ENCODE results near the gene NR3C2.
"Not testable (repeated sequence)": the region's sequence is repeated elsewhere in the genome, so short reads cannot be mapped to it uniquely, and the experiment has no call there.

Gene NR3C2

DNA sequence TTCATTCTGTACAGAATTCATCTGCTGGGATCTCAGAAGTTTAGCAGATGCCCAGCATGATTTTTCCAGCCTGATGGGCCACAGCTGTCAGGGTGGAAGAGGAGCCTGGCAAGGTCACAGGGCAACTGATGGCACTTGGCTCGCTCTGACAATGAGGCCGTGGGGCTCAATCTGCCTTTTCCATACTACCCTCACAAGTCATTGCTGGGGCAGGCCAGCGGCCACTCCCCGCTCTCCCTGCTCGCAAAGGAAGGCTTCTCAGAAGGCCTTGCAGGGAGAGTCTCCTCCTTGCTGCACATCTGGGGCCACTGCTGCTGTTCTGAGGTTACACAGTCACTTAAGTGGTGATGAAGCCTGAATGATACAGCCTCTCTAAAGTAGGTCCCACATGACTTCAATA is 349.1 kb downstream of the NR3C2 start:
- DNase-seq: no peak

DNA sequence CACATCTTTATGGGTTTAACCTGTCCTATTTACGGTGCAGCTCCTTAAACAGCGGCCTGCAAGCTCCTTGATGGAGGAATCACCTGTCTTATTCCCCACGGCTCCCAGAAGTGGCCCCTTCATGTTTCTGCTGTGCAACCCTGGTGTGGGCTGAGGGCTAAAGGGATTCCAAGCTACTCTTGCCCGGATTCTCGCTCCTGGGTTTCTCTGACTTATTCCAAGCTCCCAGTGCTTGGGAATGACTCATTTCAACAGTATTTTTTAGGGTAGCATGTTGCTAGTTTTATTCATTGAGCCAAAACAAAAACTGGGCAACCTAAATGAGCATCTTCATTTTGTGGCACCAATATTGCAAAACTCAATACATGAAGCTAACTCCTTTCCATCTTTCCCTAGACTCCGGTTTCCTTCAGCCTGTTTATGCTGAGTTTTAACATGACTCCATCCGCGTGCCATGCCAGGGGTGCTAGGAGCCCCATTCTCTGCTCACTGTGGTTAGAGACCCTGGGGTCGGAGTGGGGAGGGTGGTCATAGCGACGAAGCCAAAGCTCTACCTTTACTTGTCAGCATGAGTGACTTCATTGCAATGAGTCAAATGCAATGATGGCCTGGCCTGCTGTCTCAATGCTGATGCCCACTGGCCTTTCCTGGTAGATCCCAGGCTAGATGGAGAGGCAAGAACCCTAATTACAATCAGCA is 349.7 kb downstream of the NR3C2 start:
- no peak for DNase-seq

DNA sequence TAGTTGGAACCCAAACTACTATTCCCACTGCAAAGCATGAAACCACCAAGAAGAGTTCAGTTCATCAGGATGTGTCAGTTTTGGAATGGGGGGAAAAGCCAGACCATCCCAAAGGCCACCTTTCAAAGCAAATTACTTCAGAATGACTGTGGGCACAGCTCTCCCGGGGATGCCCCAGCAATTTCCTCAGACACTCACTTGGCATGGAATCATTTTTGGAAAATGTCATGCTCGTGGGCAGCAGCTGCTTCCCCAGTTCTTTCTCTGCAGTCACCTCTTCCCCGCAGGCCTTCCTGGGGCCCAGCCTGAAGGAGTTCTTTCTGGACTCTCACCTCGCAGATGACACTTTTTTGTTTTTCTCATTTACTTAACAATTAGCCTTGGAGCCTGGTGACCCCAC is 350.3 kb downstream of the NR3C2 start:
- no peak for DNase-seq

DNA sequence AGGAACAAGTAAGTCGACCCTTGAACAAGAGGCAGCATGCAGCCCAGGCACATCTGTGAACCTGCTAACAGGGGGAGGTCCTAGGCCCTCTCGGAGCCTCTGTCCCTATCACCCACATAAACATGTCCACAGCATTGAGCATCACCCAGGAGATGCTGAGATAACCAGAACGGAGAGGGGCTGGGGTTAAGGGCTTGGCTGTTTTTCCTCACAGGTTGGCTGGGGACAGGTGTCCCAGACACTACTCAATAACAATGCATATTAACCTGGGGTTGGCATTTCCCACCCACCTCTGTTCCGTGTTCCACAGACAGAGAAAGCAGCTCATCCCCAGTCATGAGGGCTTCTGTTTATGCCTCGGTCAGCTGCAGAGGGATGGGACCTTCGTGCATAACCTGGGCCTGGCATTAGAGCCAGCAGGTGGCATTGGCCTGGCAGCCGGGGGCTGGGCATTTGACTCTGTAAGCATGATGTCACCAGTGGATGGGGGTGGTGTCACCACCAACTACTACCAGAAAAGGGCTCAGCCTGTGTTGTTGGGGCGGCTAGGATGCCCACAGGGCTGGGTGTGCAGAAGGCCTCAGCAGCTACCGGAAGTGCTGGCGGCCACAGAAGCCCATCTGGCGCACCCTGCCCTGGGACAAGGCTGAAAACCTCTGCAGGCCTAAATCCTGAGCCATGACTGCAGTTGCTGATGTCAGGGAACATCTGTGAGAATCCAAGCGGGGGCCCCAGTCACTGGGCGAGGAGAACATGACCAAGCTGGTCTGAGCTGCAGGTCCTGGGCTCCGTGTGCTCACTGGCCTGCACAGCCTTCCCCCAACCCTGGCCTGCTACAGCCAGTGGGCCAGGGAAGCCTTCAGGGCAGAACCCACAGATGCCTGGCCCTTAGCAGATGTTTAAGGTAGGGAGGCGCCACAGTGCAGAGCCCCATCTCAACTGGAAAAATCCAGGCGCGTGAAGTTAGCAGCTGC is 351.4 kb downstream of the NR3C2 start:
- no peak for DNase-seq

DNA sequence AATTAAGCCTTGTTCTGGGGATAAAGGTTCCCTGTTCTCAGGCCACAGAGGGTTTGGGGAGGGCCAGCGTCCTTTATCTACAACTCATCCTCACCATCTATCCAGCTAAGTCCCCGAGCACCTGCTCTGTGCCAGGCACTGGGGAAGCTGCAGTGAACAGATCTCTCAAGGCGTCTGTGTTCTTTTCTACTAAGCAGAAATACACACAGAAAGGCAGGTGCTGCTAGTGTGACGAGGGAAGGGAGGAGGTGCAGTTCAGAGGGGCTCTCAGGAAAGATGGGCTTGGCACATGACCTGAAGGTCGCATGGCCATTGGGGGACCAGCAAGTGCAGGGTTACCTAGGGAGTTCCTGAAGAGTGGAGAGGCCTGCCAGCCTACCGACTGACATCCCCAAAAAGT is 352.2 kb downstream of the NR3C2 start:
- no peak for DNase-seq

DNA sequence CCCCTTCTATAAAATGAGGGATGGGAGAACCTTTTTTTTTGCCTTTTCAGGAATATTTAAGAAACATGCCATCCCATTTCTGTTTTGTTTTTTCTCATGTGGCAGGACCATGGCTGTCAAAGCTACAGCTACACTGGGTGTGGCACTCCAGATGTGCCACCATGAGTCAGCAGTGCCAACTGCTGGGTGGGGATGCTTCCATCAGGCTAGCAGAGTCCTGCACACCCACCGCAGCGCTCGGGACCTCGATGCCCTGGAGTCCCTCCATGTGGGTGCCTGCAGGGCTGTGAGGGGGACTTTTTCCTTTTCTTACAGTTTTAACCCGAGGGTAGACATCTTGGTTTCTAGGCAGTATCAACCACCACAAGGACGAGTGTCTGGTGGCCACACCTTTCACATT is 352.6 kb downstream of the NR3C2 start:
- no peak for DNase-seq

DNA sequence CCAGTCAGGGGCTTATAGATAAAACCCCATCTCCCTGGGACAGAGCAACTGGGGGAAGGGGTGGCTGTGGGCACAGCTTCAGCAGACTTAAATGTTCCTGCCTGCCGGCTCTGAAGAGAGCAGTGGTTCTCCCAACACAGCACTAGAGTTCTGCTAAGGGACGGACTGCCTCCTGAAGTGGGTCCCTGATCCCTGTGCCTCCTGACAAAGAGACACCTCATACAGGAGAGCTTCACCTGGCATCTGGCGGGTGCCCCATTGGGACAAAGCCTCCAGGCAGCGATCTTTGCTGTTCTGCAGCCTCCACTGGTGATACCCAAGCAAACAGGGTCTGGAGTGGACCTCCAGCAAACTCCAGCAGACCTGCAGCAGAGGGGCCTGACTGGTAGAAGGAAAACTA is 359.1 kb downstream of the NR3C2 start:
- not testable (repeated sequence) for DNase-seq

DNA sequence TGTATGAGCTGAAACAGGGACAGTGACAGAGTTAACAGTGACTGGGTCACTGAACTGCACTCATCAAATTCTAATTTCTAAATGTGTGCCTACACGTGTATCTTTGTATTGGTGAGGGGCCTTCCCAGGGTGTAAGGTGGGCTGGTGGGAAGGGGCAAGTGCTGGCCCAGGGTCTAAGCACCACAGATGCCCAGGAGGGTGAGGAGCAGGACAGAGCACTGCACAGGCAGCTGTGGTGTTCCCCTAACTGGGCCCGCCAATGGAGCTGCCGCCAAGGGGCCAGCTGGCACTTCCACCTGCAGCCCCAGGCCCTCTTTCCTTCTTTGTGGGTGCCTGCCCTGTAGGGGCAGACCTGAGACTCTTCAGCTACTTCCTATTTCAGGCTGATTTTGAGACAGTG is 360.5 kb downstream of the NR3C2 start:
- DNase-seq: no peak

DNA sequence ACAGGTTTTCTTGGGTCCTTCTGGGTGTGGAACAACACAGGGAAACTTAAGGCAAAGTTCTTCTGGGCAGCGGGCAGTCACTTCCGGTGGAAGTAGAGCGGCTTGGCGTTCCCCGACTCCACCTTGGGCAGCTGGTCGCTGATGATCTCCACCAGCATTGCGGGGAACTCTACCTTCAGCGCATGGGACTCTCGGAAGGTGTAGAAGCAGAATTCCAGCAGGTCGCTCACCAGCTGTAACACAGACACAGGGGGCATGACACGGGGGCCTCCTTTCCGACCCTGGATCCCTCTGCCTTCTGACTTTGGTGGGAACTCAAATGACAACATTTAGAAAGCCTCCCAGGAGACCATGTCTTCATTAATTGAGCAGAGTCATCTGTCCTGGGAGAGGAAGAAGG is 360.9 kb downstream of the NR3C2 start:
- DNase-seq: no peak

DNA sequence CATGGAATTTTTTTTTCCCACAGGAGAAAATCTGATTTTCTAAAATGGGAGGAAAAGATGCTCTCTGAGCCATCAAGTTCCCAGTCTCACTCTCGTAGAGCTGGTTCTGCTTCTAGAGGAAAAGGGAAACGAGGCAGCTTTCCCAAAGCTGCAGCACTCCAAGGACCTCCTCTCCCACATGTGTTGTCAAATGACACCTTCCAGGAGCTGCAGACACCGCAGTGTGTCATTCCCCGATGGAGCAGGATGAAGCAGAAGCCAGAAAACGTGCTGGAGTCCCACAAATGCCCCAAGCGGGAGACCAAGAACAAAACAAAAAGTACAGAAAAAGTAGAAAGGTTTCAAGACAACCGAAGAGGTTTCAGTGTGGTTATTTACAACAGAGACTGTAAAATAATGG is 362.3 kb downstream of the NR3C2 start:
- no peak for DNase-seq

DNA sequence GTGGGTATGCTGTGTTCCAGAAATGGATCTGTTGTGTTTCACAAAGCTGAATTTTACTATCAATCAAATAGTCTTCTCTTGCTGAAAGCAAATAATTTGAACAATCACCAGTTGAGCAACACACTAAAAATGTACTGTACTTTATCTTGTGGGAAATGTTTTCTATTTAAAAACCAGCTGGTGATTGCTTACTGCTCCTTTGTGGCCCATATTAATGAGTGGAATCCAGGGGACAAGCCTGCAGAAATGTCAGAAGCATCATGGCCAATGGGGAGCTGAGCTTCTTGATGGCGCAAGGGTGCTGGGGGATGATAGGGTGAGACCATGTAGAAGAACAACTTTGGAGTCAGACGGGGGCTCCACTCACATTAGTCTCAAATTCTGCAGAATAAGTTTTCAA is 364.2 kb downstream of the NR3C2 start:
- DNase-seq: no peak

DNA sequence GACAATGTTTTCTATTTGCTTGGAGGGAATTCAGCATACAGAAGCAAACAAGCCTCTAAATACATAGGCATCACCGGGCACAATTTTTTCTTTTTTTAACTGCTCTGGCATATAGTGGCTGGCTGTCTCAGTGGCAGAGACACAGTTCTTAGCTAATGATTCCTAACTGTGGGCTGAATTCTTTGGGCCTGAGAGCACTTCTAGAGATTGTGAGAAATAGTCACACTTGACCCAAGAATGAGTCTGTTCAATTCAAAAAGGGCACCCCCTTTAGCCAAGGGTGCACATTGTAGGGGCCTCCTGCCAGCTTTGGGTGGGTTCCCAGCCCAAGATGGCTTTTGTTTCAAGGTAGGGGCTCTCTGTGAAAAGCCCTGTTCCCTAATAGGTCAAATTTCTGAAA is 364.6 kb downstream of the NR3C2 start:
- no peak for DNase-seq

DNA sequence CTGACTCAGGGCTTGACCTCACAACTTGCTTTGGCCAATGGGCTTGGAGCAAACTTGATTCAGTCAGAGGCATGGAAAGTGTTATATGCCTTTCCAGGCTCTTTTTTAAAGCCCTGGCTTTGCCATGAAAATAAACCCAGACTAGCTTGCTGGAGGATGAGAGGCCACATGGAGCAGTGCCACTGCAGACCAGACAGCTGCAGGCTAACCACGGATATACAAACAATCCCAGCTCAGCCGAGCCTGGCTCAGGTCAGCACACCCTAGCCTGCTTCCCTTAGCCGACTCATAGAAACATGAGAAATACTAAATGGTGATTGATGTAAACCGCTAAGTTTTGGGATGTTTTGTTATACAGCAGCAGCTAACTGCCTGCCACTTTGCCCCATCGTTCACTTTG is 365.2 kb downstream of the NR3C2 start:
- no peak for DNase-seq

DNA sequence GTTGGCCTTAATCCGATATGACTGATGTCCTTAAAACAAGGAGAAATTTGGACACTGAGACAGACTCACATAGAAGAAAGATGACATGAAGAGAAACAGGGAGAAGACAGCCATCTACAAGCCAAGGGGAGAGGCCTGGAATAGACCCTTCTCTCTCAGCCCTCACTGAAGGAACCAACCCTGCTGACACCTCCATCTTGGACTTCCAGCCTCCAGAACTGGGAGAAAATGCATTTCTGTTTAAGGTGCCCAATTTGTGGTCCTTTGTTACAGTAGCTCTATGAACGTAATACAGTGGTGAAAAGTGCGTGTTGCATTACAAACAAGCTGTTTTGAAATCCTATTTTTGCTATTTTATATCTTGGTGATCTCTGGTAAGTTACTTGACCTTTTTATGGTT is 366.8 kb downstream of the NR3C2 start:
- DNase-seq: no peak

DNA sequence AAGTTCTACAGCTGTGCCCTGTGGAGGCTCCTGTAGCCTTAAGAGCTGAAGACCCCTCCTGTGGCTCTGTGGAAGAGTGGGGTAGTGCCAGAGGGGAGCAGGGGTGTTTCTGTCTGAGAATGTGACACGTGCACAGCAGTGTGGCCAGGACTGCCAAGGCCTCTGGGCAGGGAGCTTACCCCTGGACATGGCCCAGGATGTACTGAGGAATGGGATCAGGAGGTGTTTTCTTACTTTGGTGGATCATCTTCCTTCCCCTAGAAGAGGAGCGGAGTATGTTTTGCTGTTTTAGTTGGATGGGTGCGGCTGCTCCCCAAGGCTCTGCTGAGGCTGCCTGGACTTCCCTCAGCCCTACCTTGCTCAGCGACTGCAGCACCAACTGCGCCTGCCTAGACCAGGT is 367.8 kb downstream of the NR3C2 start:
- no peak for DNase-seq

DNA sequence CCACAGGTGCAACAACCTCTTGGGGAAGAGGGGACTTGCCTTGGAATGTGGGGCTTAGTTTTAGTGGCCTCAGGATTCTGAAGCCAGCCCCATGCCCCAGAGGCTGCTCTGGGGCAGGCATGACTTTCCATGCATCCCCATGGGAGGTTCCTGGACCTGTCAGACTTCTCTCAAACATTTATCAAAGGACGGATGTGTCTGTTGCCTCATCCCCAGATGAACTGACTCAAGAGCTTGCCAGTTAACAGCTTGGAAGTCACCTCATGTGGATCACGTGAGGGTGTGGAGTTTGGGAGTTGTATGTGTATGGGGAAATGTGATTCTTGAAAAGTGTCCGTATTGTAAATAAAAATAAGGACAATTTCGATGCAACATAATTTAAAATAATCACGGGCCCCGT is 368.9 kb downstream of the NR3C2 start:
- DNase-seq: no peak

DNA sequence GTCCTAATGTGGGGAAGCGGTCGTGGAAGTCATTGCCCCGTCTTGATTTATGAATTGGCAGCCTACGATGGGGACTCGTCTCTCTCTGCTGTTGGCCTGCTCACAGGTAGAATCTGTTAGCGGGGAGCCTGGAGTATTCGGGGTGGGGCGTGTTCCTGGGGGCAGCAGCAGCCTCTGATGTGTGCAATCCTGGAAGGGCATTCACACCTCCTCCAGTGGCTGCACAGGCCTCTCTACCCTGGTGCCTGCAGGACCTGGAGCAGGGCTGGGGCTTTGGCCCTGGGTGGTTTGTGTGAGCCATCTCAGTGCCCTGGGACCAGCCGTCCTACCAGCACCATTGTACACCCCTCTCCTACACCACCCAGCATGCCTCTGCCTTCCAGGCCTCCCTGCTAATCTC is 369.4 kb downstream of the NR3C2 start:
- DNase-seq: no peak

DNA sequence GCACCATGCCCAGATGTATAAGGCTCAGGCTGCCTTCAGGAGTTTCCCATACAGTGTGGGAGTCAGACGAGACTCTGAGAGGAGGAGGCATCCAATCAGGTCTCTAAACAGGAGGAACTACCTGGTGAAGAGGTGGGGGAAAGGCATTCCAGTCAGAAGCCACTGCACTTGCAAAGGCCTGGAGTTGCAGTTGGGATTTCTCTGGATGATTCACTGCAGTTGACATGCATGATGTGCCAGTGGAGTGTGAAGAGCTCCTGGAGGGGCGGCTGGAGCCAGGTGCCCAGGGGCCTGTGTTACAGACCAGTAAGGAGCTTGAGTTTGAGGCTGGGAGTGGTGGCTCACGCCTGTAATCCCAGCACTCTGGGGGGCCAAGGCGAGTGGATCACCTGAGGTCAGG is 371.2 kb downstream of the NR3C2 start:
- DNase-seq: no peak

DNA sequence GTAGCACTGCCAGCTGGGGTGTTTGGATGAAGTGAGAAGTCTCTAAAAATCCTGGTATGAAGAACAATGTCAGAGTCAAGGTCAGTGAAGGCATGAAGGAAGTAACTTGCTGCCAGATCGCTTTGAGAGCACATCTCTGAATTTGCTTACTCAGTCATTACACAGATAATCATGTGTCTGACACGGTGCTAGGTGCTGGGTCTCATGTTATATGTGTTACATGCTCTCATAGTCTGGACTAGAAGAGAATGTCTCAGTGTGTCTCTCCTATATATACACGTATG is 372.4 kb downstream of the NR3C2 start:
- DNase-seq: no peak

DNA sequence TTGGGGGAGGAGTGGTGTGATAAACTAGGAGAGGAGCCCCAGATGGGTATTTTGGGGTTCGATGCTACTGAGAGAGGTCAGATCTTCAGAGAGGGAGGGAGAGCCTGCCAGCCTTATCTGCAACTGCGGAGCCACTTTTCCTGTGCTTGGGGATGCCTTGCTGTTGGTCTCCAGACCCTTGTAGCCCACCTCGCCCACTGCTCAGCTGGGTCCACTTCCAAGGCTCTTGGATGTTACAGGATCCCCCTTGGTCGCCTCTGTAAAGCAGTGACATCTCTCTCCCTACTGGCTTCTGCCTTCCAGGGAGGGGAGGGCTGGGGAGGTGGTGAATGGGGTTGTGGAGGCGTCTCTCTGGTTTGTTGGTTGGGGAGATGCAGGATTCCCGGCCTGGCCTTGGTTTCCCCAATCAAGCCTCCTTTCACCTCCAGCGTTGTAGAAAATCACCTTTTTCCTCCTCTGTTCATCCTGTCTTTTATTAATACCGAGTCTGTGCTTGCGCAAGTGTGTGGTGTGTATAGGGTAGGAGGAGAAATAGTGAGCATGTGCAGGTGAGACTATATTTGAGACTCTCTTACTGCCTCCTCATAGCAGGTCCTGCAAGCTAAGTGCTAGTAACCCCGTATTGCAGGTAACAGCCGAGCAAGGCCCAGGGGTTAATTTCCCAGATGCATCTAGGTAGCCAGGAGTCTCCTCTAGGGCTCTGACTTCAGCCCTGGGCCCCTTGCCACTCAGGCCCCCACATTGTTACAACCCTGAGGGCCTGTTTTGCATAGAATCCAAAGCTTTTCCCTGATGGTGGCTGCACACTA is 372.9 kb downstream of the NR3C2 start:
- no peak for DNase-seq

DNA sequence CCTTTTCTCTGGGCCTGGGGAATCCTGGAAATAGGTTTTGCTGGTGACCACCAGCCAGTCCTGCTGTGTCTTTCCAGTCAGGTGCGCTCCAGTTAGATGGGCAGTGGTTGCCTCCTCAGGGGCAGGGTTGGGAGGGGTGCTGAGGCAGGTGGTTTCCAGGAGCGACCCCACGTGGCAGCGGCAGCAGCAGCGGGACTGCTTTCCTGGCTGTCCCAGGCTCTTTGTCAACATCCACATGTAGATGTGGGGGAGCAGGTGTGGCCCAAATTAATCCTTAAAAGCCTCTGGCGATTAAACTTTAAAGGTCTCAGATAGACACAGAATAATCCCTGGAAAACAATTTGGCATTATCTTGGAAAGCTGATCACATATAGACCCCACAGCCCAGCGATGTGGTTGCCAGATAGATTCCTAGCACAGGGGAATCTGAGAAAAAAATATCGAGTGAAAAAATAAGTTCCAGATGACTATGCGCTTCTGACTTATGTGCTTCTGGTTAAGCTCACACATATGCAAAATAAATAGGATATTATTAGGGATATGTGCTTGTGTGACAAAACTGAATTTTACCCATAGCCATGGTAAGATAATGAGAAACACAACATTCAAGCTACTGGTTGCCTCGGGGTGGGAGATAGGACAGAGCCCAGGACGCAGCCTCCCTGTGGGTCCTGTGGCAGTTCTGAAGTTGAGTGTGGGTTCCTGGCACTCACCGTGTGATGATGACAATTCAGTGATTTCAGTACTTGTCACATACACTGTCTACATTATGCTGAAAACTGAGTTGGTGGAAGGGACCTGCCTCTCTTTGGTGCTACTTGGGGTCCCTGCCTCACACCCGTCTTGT is 373.9 kb downstream of the NR3C2 start:
- DNase-seq: no peak

DNA sequence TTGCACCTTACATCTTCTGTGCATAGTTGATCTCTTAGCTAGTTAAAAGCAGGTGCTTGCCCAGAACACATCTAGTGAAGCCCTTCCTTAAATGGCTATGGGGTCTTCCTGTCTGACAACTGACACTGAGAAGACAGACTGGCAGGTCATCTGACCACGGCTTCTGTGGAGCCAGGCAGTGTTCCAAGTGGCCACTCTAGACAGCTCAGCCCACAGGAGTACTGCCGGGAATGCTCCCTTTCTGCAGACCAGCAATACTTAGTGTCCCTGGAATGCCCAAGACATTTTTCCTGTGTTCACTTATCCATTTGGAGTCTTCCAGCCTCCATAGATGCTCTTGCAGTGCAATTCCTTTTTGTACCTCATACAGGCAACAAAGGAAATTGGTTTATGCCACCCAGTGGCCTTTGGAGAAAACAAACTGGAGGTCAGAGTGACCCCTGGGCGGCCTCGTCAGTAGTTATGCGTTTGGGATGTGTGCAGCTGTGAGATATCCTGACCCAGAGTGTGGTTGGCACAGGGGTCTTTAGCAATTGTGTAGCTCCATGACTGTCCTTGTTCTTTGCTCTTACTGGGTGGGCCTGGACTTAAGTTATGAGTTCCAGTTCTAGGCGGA is 374.8 kb downstream of the NR3C2 start:
- DNase-seq: no peak
